ENCODE results near the gene PRPF31. TPM values are rescaled to one million over a fixed set of nuclear protein-coding genes. Genes with fewer than 3 reads are reported as not detected.
A peak's percentile ranks its signal among the peaks of the same experiment; 100 is the strongest.

Gene PRPF31
- total and polyA plus RNA-seq, 2 of the 13 experiments (the other 11 are each of a cell fraction or from before 2014, with no cell fraction given) = 23.8 to 63.8 TPM

GRCh38 chr19:54102421-54103169, 13.0 kb upstream of the PRPF31 start, which contains the start of gene NDUFA3 (continued):
- peak; percentile 38; the same call in 1 of the 2 replicates for TF ChIP-seq BCL3 (CRISPR knock-in tag; IDR thresholded peaks at IDR 0.05)
- no peak for TF ChIP-seq EP300 (IDR thresholded peaks at IDR 0.05; ENCODE audit: low read depth in 2 of 2, low read length in 2 of 2)
- TF ChIP-seq EP300 (CRISPR knock-in tag; IDR thresholded peaks at IDR 0.05; ENCODE audit: borderline replicate concordance) = peak; percentile 38; the same call in 1 of the 2 replicates
- TF ChIP-seq ZBTB25 (CRISPR knock-in tag; IDR thresholded peaks at IDR 0.05) = peak; percentile 82; the same call in 1 of the 2 replicates
- peak; percentile 84; the same call in 1 of the 2 replicates for TF ChIP-seq KDM5B (CRISPR knock-in tag; IDR thresholded peaks at IDR 0.05; ENCODE audit: borderline replicate concordance)
- TF ChIP-seq TARDBP (CRISPR knock-in tag; IDR thresholded peaks at IDR 0.05) = peak; percentile 61; the same call in 1 of the 2 replicates
- peak; percentile 95 for TF ChIP-seq ZNF574 (CRISPR knock-in tag; IDR thresholded peaks at IDR 0.05)
- TF ChIP-seq PHF20 (CRISPR knock-in tag; IDR thresholded peaks at IDR 0.05) = peak; percentile 70
- peak; percentile 85 for TF ChIP-seq PHF8 (CRISPR knock-in tag; IDR thresholded peaks at IDR 0.05)
- TF ChIP-seq ZNF687 (CRISPR knock-in tag; IDR thresholded peaks at IDR 0.05) = peak; percentile 78
- TF ChIP-seq ARID4A (CRISPR knock-in tag; IDR thresholded peaks at IDR 0.05; ENCODE audit: borderline replicate concordance) = peak; percentile 93
- TF ChIP-seq KDM2A (CRISPR knock-in tag; IDR thresholded peaks at IDR 0.05; ENCODE audit: borderline replicate concordance, low read depth) = peak; percentile 92
- TF ChIP-seq HNRNPLL (IDR thresholded peaks at IDR 0.05; ENCODE audit: low read depth, low read length, poor library complexity, severe bottlenecking) = peak; percentile 49
